OCI-M2 (cell line): ENCODE data around the gene QRICH2.

Experiments used
- DNase-seq: peaks from one replicate; lab custom pipeline; 2025; ENCODE audit not compliant: unreplicated experiment; lab: John Stamatoyannopoulos, UW

Gene QRICH2

GRCh38 chr17:76279742-76280287 is 28.3 kb downstream of the QRICH2 start:
- no peak for DNase-seq

DNA sequence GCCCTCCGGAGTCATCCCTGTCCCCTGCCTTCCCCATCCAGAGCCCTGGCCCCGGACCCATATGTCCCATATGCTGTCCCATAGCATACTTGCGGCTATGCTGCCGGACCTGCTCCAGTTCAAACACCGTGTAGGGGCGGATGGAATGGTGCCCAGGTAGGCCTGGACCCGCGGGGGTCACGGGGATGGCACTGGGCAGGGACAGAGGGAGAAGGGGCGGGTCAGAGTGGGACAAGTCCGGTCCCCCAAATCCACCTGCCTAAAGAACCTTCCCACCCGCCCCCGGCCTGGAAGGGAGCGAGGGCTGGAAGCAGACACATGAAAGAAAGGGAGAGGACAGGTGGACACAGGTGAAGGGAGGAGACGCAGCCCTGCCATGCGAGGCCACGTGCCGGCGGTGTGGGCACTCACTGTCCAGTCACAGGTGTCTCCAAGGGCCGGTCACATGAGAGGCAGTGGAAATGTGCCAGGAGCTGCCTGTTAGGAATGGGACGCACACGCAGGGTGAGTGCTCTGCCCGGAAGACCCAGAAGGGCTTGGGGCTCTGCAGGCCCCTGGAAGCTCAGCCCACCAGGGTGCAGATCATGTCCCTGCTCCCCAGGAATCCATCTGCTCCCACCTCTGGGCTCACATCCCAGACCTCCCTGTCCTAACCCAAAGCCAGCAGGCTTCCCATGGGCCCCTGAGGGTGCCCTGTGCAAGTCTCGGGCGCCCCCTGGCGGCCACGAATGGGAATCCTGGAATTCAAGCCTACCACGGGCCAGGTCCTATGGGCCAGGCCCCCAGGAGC is 28.9 kb downstream of the QRICH2 start:
- peak; percentile 22 for DNase-seq

DNA sequence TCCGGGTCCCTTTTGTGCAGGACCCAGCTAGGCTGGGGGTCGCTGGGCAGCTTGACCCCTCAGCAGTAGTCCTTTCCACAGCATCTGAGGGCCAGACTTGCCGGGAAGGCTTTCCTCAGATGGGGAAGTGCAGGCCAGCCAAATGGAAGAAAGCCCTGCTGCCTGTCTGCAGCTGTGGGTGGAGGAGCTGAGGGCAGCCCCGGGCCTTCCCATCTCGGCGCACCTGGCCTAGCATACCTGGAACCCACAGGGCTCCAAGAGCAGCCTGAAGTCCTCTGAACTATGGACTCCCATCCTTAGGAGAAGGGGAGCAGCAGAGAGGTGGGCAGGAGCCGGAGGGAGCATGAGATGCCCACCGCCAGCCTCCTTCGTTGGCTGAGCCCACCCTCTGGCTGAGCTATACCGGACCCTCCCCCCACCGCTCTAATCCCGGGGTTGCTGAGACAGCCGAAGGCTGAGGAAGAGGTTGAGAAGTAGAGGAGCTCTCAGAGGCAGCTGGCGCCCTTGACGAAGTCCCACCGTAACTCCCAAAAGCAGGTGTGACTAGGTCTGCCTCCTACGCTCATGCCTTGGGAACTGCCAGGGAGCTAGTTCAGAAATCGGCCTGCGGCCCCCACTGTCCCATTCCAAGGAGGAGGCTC is 29.7 kb downstream of the QRICH2 start:
- DNase-seq, result no peak

DNA sequence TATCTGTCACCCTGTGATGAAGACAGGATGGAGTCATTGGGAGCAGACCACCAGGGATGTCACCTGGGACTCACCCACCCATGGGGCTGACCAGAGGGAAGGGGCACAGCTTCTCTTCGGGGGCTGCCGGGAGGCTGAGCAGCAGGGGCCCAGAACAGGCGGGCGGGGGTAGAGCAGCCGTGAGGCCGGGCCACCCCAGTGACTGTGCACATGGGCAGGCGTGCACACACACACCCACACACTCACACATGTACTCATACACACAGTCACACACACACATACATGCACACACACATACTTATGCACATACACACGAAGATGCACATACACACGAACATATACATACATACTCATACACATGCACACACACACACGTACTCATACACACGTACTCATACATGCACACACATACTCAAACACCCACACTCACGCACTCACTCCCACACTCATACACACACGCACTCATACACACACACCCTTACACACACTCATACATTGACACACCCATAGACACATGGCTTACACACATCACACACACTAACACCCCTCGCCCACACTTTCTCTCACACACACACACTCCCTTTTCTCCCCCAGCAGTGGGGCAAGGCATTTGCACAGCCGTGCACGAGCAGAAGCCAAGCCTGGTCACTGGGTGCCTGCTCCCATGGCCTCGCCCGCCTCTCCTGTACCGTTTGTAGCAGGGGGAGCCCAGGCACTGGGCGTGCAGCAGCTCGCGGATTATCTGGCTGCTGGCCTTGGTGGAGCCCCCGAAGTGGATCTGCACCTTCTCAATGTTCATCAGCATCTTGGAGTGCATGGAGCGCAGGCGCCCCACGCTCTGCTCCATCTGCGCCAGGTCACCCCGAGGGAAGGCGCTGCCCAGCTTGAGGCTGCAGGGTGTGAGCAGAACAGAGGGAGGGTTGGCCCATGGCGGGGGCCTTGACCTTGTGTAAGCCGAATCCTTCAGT is 30.5 kb downstream of the QRICH2 start:
- no peak for DNase-seq

GRCh38 chr17:76276461-76277299 is 31.4 kb downstream of the QRICH2 start:
- no peak for DNase-seq

DNA sequence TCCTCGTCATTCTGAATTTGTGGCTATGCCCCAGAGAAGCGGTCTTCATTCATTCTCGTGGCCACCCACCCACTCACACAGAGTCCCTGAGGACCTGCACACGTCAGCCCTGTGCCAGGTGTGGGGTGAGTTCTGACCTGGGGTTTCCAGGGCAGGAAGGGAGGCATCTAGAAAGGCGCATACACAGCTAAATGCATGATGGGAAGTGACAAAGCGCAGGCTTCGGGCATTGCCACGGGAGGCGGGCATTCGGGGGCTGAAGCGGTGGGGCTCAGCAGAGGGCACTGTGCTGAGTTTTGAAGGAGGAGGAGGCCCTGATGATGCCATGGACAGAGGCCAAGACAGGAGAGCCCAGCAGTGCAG is 32.0 kb downstream of the QRICH2 start:
- no peak for DNase-seq

GRCh38 chr17:76275382-76276068 is 32.6 kb downstream of the QRICH2 start:
- no peak for DNase-seq

DNA sequence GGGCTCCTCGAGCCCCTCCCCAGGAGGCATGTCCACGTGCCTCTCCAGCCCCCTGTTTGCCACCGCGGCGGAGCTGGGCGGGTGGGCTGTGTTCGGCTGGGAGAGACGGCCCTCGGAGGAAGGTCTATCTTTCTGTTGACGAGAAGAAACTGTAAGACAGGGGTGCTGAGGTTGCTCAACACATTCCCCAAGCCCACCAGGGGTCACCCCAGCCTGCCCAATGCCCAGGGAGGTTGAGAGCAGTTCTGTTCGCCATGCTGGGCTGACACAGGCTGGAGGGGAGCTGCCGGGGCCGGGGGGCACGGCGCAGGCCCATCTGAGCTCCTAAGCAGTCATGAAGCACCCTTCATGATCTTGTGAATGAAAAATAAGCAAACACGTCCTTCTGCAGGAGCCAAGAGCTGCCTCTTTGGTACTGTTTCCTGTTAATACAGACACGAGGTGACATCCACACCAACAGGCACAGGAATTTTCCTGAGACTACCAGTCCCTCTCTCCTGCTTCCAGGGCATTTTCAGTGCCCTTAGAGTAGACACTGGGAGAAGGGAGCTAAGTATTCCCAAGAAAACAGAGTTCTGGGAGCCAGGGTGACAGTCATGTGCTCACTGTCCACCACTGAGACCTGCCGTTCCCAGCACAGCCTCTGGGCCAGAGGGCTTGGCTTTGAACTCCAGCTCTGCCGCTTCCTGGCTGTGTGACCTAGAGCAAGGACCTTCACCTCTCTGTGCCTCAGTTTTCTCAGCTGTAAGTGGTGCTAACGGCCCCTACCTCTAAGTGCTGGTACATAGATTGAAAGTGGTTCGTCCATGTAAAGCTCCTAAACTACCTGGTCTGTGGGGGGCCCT is 33.7 kb downstream of the QRICH2 start:
- no peak for DNase-seq

GRCh38 chr17:76273445-76274111 is 34.5 kb downstream of the QRICH2 start:
- DNase-seq, result no peak

DNA sequence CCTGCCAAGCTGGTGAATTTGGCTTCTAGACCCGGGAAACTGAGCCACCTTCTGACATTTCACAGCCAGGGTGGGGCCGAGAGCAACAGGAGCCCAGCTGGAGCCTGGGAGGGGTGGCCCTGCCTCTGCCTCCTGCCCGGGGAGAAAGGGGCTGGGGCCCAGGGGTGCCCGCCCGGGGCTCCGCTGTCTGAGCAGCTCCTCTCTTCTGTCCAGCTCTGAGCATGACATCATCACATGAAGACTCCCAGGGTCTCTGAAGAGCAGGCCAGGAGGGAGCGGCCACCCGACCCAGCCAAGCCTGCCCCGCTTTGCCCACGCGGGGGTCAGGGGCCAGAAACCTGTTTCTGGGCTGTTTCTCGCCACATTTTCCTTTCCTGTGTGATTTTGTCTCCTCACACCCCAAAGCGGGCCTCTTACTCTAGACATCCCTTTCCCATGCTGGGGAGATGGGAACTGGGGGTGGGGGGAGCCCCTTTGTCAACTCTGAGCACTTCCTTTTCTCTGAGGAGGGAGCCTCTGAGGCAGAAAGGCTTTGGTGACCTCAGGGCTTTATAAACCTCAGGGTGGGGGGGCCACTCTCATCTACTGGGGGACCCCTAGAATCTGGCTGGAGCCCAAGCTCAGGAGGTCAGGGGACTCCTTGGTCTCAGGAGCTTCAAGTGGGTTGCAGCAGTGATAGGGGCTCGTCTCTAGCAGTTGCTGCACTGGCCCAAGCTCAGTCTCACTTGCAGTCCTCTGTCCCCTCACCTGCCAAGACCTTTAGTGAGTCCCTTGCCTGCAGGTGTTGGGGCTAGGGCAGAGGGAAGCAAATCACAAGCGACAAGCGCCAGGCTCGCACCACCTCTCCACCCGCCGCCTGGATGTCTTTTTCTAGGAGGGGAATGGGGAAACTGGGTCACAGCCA is 35.3 kb downstream of the QRICH2 start:
- DNase-seq, result no peak

- no peak for DNase-seq
These were observed 36.2 kb downstream of the QRICH2 start for GRCh38 chr17:76271669-76272540.

- no peak for DNase-seq
These were observed 37.1 kb downstream of the QRICH2 start for GRCh38 chr17:76270770-76271668.

GRCh38 chr17:76270127-76270592 is 37.9 kb downstream of the QRICH2 start:
- DNase-seq, result no peak

GRCh38 chr17:76268991-76269981 is 38.8 kb downstream of the QRICH2 start:
- no peak for DNase-seq
